ENCODE data around the gene KAZALD1. TPM values are rescaled to one million over a fixed set of nuclear protein-coding genes. Genes with fewer than 3 reads are reported as not detected.
"Not testable (repeated sequence)": the region's sequence is repeated elsewhere in the genome, so short reads cannot be mapped to it uniquely, and the experiment has no call there.

Gene KAZALD1
- total and polyA plus RNA-seq, 4 donors, result 4.1 to 12.1 (median 7.4) TPM

- no peak overlapping the region for H3K9ac ChIP-seq (ENCODE audit: insufficient read depth in 1 of 2, low read length in 2 of 2)
Measured at GRCh38 chr10:101033276-101033675, 28.5 kb upstream of the KAZALD1 start.

GRCh38 chr10:101034404-101034803 is 27.4 kb upstream of the KAZALD1 start:
- DNase-seq; H3K9ac ChIP-seq (ENCODE audit: insufficient read depth in 1 of 2, low read length in 2 of 2); H3K27ac ChIP-seq (ENCODE audit: low read depth in 1 of 2, low read length in 1 of 2); H3K27me3 ChIP-seq (ENCODE audit: control insufficient read depth in 3 of 3, insufficient read depth in 3 of 3, low read length in 2 of 3); ATAC-seq (ENCODE audit: insufficient read depth, low FRiP score); H3K9me3 ChIP-seq (ENCODE audit: control insufficient read depth in 4 of 4, insufficient read depth in 3 of 4, low read length in 3 of 4); H3K4me3 ChIP-seq: not testable (repeated sequence)
- WGBS, 2 donors, result 96 to 98% methylated on average over 4 of the region's 4 CpGs
- peaks cover 8 to 36% (median 17%) of the 10 kb centered on the region in 4 donors for H3K36me3 ChIP-seq (ENCODE audit: control insufficient read depth in 4 of 4, insufficient read depth in 4 of 4, low read length in 4 of 4)
- H3K4me1 ChIP-seq (ENCODE audit: control insufficient read depth in 5 of 5, insufficient read depth in 5 of 5, low read length in 5 of 5), result peaks cover 0 to 25% (median 3%) of the 10 kb centered on the region in 5 donors

More at GRCh38 chr10:101033276-101033675, 28.5 kb upstream of the KAZALD1 start:
- Histone ChIP-seq H3K27ac (ENCODE audit: low read depth in 1 of 2, low read length in 1 of 2) (peak overlapping the region in 1 of 2 donors; percentile 26), H3K9me3 (ENCODE audit: control insufficient read depth in 4 of 4, insufficient read depth in 3 of 4, low read length in 3 of 4) (no peaks in the 10 kb centered on the region), H3K27me3 (ENCODE audit: control insufficient read depth in 3 of 3, insufficient read depth in 3 of 3, low read length in 2 of 3) (peaks cover 0 to 12% (median 6%) of the 10 kb centered on the region in 3 donors), H3K4me3 (no peak overlapping the region), H3K36me3 (ENCODE audit: control insufficient read depth in 4 of 4, insufficient read depth in 4 of 4, low read length in 4 of 4) (peaks cover 8 to 27% (median 14%) of the 10 kb centered on the region in 4 donors), H3K4me1 (ENCODE audit: control insufficient read depth in 5 of 5, insufficient read depth in 5 of 5, low read length in 5 of 5) (peaks cover 0 to 25% (median 3%) of the 10 kb centered on the region in 5 donors)
- ATAC-seq (ENCODE audit: insufficient read depth, low FRiP score) (no peak), DNase-seq (no peak)
- no peak for TF ChIP-seq CTCF (IDR thresholded peaks at IDR 0.05; ENCODE audit: control extremely low read depth, extremely low read depth)
- 81 to 87% methylated on average over 3 of the region's 3 CpGs for WGBS, 2 donors

- Histone ChIP-seq H3K9me3 (ENCODE audit: control insufficient read depth in 4 of 4, insufficient read depth in 3 of 4, low read length in 3 of 4) (no peaks in the 10 kb centered on the region), H3K27me3 (ENCODE audit: control insufficient read depth in 3 of 3, insufficient read depth in 3 of 3, low read length in 2 of 3) (no peaks in the 10 kb centered on the region), H3K27ac (ENCODE audit: low read depth in 1 of 2, low read length in 1 of 2) (no peak overlapping the region), H3K9ac (ENCODE audit: insufficient read depth in 1 of 2, low read length in 2 of 2) (no peak overlapping the region), H3K4me1 (ENCODE audit: control insufficient read depth in 5 of 5, insufficient read depth in 5 of 5, low read length in 5 of 5) (peaks cover 0 to 25% (median 3%) of the 10 kb centered on the region in 5 donors), H3K36me3 (ENCODE audit: control insufficient read depth in 4 of 4, insufficient read depth in 4 of 4, low read length in 4 of 4) (peaks cover 8 to 40% (median 17%) of the 10 kb centered on the region in 4 donors), H3K4me3 (no peak overlapping the region)
- DNase-seq (no peak), ATAC-seq (ENCODE audit: insufficient read depth, low FRiP score) (no peak)
- TF ChIP-seq CTCF (IDR thresholded peaks at IDR 0.05; ENCODE audit: control extremely low read depth, extremely low read depth), result no peak
- 95 to 99% methylated on average over 7 of the region's 7 CpGs for WGBS, 2 donors
Measured at GRCh38 chr10:101035314-101035713, 26.5 kb upstream of the KAZALD1 start.

GRCh38 chr10:101035916-101036702 is 25.7 kb upstream of the KAZALD1 start:
- ATAC-seq (ENCODE audit: insufficient read depth, low FRiP score), result no peak
- H3K4me3 ChIP-seq, result no peak overlapping the region
- peaks cover 8 to 40% (median 17%) of the 10 kb centered on the region in 4 donors for H3K36me3 ChIP-seq (ENCODE audit: control insufficient read depth in 4 of 4, insufficient read depth in 4 of 4, low read length in 4 of 4)
- H3K4me1 ChIP-seq (ENCODE audit: control insufficient read depth in 5 of 5, insufficient read depth in 5 of 5, low read length in 5 of 5), result peaks cover 0 to 20% (median 0%) of the 10 kb centered on the region in 5 donors
- WGBS, 2 donors, result 88 to 92% methylated on average over 10 of the region's 10 CpGs
- H3K27ac ChIP-seq (ENCODE audit: low read depth in 1 of 2, low read length in 1 of 2), result no peak overlapping the region
- DNase-seq, result no peak
- no peak overlapping the region for H3K9ac ChIP-seq (ENCODE audit: insufficient read depth in 1 of 2, low read length in 2 of 2)
- no peaks in the 10 kb centered on the region for H3K9me3 ChIP-seq (ENCODE audit: control insufficient read depth in 4 of 4, insufficient read depth in 3 of 4, low read length in 3 of 4)
- no peak for TF ChIP-seq CTCF (IDR thresholded peaks at IDR 0.05; ENCODE audit: control extremely low read depth, extremely low read depth)
- no peaks in the 10 kb centered on the region for H3K27me3 ChIP-seq (ENCODE audit: control insufficient read depth in 3 of 3, insufficient read depth in 3 of 3, low read length in 2 of 3)
